ENCODE data around the gene CNOT6.

- no peak for TF ChIP-seq CTCF (IDR thresholded peaks at IDR 0.05; ENCODE audit: low read length)
- TF ChIP-seq EZH2 (IDR thresholded peaks at IDR 0.05; ENCODE audit: borderline replicate concordance, low read length) = no peak
Observed at GRCh38 chr5:180454752-180455151, 39.4 kb upstream of the CNOT6 start.

Measured in OCI-LY1 (cell line).